HG03108 (cell line): Measurements from ENCODE around the gene ADAMTS7.
"Not testable (repeated sequence)": the region's sequence is repeated elsewhere in the genome, so short reads cannot be mapped to it uniquely, and the experiment has no call there.

ENCODE experiments used
- ATAC-seq: cut with Tn5 transposase; IDR thresholded peaks from one replicate; pipeline ENCODE4 v1.9.1; 2021; ENCODE audit warnings: moderate library complexity; ENCODE audit not compliant: unreplicated experiment

ADAMTS7 gene

DNA sequence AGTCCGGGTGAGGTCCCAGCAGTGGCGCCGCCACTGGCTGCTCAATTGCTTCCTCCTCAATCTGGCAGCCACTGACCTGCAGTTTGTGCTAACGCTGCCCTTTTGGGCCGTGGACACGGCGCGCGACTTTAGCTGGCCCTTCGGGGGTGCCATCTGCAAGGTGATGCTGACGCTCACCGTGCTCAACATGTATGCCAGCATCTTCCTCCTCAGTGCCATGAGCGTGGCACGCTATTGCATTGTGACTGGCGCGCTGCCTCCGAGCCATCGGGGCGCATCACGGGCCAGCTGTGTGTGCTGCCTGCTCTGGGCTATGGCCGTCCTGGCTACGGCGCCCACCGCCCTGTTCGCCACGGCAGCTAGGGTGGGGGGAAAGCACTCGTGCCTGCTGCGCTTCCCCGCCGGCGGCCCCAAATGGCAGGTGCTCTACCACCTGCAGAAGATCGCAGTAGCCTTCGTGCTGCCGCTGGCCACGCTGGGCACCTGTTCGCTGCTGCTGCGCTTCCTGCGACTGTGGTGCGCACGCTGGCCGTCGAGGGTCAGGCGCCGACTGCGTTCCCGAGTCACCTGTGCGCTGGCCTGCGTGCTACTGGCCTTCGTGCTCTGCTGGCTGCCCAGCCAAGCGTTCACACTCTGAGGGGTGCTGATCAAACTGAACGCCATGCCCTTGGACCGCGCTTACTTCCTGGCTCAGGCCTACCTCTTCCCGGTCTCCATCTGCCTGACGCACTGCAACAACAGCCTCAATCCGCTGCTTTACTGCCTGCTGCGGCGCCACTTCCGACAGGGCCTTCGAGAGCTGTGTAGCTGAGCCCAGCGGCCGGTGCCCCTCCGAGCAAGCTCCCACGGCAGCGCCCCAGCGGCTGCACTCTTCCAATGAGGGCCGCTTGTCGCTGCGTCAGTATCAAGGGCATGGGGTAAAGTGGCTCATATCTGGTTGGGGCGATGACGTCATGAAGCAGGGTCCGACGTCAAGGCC is 20.3 kb upstream of the ADAMTS7 start:
- no peak for ATAC-seq

DNA sequence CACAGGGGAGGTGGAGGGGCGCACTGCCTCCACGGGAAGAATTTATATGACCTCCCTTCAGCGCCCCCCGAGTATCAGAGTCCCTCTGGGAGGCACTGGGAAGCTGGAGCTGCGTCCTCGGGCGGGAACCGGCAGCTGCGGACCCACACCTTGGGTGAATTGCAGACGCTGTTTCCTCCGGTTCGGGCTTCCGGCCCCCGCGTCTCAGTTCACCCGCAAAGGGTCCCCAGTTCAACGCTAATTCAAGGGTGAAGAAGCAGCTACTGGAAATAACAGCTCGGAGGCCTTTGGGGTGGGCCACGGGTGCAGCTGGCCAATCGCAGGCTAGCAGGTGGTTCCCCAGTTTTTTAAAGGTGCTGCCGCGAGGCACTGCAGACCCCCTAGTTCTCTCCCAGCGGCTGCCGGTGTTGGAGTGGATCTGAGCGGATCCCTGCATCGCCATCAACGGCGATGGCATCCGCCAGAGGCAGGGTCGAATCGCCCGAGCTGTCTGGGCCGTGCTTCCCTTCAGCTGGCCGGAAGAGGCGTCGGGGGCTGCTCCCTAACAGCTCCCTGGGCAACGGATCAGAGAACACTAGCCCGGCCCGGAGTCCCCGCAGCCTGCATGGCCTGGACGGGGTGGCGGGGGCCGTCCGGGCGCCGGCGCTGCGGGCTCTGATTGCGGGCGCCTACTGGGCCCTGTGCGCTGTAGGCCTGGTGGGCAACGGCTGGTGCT is 19.4 kb upstream of the ADAMTS7 start:
- ATAC-seq, result no peak

DNA sequence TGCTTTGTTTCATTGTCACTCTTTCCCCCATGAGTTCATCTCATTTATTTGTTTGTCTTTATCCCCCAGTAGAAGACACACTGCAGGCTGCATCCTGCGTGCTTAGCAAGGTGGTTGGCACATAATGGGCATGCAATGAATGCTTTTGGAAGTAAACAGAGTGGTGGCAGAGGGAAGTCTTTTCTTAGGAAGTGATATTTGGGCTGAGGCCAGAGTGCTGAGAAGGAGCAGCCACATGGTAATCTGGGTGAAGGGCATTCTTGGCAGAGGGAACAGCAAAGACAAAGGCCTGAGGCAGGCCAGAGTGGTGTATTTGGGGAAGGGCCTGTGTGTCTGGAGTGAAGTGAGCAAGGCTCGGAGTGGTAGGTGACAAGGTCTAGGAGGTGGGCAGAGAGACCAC is 17.7 kb upstream of the ADAMTS7 start:
- no peak for ATAC-seq

DNA sequence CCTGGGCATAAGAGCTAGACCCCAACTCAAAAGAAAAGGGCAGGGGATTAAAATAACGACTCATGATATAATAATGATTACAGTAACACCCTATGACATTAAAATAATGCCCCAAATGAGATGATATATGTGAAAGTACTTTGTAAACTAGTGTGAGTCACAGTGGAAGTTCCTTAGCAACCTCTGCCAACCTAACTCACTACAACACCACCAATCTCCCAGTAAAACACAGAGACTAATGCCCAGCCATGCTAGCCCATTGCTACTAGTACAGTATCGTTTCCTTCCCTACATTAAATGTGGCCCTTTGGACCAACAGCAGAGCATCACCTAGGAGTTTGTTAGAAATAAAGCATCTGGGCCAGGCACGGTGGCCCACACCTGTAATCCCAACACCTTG is 11.2 kb upstream of the ADAMTS7 start:
- no peak for ATAC-seq

DNA sequence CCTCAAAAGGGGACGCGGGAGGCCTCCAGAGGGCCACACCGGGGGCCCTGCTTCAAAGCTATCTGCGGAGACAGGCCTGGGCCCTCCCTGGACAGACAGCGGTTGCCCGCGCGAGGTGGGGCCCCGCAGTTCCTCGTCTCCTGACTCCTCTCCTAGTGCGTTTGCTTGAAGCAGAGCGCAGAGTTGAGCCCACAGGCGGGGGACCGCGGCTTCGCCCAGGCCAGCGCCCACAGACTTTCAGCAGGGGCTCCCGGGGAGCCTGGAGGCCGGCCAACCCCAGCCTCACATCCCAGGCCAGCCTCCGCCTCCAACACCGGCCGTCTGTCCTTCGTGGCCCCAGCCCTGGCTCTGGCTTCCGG is 540 bp upstream of the ADAMTS7 start:
- ATAC-seq, result no peak

DNA sequence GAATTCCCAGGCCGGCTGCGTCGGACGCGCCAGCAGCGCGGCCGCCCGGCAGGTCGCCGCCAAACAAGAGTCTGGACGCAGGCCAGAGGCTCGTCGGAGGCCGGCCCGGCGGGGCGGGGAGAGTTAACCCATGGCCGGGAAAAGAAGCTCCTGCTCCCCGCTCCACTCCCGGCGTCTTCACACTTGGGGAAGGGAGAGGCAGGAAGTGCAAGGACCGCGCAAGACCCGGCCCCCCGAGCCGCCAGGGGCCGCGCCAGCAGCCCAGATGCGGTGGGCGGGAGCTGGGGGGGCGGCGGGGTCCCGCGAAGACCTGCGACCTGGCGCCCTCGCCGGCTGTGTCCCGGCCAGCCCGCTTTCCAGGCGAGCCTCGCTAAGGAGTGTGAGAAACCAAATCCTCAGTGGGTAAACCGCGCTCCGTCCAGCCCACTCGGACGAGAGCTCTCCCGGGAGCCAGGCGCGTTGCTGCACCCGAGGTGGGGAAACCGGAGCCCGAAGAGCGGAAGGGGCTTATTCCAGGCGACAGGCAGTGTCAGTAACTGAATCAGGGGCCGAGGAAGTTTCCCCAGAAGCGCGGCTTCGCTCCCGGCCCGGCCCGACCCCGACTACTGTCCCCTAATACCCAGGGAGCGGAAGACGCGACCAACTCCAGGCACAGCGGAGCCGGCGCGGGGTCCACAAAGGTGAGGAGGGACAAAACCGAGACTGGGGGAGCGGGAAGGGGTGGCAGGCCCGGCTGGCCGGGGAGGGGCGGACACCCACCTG is 721 bp downstream of the ADAMTS7 start:
- peak; percentile 11 for ATAC-seq

DNA sequence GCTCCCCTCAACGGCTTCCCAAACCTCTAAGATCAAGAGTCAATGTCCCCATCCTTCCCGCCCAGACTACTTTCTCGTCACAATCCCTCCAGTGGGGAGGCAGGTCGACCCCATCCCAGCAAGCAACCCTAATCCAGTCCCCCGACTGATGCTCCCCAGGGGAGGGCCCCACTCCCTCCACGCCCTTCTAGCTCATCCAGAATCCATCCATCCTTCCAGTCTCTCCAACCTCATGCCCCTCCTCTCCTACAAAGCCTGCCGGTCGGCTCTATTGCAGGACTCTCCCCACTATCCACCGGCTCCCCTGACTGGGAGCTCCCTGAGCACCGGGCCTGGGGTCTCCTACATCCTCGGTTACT is 1.3 kb downstream of the ADAMTS7 start:
- ATAC-seq, result no peak

DNA sequence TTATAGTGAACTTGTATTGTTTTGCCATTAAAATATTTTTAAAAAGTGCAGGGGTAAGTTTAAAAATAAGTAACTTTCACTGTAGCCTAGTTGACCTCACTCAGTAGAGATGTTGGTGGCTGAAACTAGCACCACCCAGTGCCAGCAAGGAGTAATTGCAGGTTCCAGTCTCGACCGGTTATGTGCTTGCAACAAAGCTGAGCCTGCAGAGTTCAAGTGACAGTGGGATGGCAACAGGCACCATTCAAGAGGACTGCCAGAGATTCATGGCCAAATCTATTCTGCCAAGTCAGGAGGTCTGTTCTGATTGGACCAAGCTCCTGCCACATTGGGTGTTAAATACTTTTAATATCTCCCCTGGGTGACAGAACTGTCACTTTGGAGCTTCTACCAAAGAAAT is 2.7 kb downstream of the ADAMTS7 start:
- no peak for ATAC-seq

DNA sequence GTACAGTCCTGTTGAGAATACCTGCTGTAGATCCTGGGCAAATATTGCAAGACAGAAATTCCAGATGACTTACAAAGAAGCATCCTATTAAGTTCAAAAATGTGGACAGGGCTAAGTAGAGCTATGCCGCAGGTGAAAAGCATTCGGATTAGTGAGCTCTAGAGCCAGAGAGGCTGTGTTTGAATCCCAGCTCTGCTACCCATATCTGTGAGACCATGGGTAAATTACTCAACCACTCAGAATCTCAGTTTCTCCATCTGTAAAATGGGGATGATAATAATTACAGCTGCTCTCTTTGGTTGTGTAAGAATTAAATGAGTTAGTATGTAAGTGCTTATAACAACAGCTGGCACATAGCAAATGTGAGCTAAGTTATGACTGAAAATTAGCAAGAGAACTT is 3.9 kb downstream of the ADAMTS7 start:
- no peak for ATAC-seq

DNA sequence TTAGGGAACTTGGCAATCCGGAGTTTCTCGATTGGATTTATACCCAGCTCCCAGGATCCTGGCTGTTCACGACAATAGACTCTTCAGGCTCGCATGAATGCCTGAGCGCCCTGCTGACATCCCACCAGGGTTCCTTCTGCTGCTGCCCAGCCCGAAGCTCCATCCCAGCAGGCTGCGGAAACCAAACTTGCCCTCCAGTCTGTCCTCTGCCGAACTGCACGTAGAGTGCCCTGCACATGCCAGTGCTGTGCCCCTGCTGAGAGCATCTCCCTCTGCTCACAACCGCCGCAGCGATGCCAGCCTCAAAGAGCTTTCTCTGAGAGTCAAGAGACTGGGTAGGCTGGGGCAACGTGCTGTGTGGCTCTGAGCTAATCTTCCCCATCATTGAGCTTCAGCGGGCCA is 6.9 kb downstream of the ADAMTS7 start:
- ATAC-seq, result no peak

DNA sequence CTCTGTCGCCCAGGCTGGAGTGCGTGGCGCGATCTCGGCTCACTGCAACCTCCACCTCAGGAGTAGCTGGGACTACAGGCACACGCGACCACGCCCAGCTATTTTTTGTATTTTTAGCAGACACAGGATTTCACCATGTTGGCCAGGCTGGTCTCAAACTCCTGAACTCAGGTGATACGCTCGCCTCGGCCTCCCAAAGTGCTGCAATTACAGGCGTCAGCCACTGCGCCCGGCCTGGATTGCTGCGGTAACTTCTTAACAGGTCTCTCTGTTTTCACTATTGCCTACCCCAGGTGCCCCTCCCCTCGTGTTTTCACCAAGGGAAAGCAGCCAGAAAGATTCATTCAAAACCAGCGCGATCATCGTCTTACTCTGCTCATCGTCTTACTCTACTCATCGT is 10.5 kb downstream of the ADAMTS7 start:
- no peak for ATAC-seq

DNA sequence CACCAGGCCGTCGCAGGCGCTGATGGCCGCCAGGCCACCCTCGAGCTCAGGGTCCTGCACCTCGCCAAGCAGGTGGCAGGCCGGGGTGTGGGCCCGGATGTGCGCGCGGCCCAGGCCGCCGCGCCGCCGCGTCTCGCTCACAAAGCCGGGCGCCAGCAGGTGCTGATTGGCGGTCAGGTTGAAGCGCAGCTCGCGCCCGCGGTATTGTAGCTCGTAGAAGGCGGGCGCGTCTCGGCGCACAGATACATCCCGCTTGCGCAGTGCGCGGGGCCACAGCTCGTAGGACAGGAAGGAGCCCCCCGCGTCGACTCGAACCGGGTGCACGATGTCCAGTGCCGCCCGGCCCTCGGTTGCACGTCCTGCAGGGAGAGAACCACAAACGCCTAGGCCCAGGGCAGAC is 11.1 kb downstream of the ADAMTS7 start:
- ATAC-seq, result no peak

DNA sequence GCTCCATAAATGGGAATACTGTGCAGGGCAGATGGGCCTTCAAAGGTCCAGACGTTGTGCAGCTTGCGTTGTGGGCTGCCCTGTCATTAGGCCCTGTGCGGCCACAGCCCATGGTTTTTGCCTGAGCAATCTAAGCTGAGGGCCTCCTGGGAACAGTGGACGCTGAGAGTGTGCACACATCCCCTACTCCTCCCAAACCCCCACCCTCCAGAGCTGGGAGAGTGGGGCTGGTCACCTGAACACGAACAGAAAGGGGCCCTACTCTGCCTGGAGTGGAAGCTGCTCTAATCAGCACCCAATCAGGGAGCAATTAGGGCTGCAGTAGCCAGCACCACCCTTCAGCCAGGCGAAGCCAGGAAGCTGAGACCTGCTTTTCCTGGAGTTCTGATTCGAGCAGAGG is 12.2 kb downstream of the ADAMTS7 start:
- not testable (repeated sequence) for ATAC-seq

DNA sequence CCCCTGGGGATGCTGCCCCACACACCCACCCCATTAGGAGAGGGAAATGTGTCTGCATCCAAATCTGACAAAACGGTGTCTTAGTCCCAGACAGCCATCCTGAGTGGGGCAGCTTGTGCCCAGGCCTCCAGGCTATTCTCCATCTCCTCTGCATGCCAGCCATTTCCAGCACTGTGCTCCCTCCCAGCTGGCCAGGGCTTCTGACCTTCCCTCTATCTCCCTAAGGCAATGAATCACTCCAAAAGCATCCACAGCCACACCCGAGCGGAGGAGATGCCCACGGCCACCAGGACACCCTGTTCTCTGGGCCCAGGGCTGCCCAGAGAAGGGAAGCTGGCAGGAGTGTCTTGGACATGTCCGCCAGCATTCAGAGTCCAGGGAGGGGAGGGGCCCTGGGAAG is 12.9 kb downstream of the ADAMTS7 start:
- ATAC-seq, result not testable (repeated sequence)

DNA sequence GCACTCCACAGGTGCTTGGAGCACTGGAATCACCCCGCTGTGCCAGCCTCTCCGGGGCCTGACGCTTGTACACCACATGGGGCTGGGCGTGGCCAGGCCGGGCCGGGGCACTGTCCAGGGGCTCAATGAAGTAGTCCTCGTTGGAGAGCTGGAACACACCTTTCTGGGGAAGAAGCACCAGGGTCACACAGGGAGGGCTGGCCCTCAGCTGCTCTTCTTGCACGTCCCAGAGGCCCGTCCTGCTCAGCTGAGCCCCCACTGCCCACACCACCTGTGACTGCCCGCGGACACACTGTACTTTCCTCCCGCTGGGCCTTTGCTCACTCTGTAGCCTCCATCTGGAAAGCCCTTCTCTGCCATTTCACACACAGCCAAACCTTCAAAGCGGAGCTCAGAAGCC is 13.3 kb downstream of the ADAMTS7 start:
- ATAC-seq, result no peak

DNA sequence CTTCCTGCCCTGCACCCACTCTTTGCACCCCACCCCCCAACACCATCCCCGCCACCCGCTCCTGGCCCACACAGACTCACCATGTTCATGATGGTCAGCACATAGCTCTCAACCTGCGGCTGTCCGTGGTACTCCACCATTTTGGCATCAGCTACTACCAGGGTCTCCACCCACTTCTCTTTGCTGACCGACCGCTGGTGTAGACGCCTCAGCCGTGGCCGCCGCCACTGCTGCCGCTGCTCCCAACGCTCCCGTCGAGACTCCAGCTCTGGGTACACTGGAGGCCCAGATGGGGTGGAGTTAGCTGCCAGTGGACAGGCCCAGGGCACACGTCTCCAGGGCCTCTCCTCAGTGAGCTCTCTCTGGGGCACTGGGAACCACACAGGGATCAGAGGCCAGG is 14.8 kb downstream of the ADAMTS7 start:
- no peak for ATAC-seq

DNA sequence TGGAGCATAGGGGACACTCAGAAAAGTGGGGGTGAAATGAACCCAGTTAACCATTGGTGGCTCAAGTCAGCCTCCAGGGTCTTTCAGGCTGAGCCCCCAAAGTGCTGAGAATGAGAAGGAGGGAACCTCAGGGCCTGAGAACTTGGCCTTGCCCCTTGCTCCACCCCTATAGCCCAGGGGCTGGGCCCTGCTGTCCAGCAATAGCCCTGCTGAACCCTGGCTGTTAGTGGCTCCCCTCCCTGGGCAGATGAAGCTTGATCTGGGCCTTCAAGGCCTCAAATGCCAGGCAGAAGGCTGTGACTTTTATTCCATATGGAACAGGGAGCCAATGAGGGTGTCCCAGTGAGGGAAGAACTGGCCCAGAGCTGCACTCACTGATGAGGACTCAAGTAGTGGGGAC is 16.2 kb downstream of the ADAMTS7 start:
- ATAC-seq, result no peak

DNA sequence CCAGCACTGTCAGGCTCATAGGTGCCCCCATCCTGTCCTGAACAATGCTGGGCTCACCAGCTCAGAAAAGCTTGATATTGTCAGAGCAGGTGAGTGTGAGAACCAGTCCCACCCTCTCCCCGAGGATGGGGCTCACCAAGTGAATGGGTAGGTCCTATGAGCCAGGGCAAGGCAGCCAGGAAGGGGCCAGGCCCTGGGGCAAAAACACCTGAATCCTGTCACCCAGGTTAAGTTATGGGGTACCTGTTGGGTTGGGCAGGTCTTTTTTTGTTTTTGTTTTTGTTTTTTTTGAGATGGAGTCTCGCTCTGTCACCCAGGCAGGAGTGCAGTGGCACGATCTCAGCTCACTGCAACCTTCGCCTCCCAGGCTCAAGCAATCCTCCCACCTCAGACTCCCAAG is 16.8 kb downstream of the ADAMTS7 start:
- ATAC-seq, result not testable (repeated sequence)

DNA sequence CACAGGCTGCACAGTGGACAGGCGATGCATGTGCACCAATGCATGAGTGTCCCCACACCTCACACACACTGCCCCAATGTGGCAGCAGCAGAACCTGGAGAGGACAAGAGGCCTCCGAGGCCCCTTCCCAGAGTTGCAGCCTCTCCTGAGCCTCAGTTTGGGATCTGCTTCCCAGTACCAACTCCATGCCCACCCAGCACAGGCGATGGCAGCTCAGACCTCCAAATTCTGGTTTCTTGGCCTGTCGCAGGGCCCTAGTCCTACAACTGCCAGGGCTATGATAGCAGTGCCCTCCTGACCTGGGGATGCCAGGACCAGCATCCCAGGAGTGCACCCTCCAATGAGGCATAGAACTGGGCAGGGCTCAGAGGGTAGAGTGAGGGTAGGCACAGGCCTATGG is 19.9 kb downstream of the ADAMTS7 start:
- no peak for ATAC-seq

DNA sequence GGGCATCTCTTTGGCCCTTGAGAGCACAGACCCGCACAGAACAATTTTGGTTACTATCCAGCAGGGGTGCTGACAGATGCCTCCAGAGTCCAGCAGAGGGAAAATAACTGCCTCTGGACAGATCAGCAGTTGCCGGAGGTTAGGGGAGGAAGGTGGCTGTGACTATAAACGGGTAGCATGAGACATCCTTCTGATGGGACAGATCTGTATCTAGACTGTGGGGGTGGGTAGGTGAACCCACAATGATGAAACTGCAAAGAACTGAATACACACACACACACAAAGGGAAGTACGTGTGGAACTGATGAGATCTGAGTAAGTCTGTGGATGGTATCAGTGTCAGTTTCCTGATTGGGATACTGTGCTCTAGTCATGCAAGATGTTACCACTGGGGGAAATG is 21.2 kb downstream of the ADAMTS7 start:
- no peak for ATAC-seq

DNA sequence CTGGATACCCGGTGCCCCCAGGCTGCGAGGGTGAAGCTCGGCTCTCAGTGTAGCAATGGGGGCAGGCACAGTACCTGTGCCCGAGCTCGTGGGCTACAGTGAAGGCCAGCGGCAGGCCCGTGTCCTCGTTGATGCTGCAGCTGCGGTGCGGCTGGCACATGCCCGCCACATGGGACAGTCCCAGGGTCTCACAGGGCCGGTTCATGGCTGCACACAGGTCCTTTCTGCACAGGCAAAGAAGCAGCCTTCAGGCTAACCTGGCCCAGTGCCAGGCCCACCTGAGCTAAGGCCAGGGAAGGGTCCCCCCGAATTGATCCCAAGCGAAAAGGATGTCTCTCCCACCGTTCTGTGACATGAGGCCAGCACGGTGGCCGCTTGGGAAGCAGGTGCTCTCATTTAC is 21.6 kb downstream of the ADAMTS7 start:
- no peak for ATAC-seq
